Measurements from ENCODE around the gene PLPPR5.

GRCh38 chr1:98975810-98976209, 28.9 kb downstream of the PLPPR5 start:
- no peak for TF ChIP-seq CTCF (IDR thresholded peaks at IDR 0.05)
- TF ChIP-seq POLR2A (IDR thresholded peaks at IDR 0.05): no peak
